Loucy (cell line): Measurements from ENCODE around the gene CSF1R.
"Not testable (repeated sequence)": the region's sequence is repeated elsewhere in the genome, so short reads cannot be mapped to it uniquely, and the experiment has no call there.

ENCODE experiments used
- H2AFZ ChIP-seq: fragments of 200-600 bp; sonication (generic); 2 replicates; pipeline ENCODE4 v1.6.0; 2016; ENCODE audit warnings: antibody characterized with exemption, mild to moderate bottlenecking, low read length, moderate library complexity
- H3F3A ChIP-seq: fragments of 200-600 bp; 2 replicates; pipeline ENCODE4 v1.6.0; 2016; ENCODE audit warnings: antibody characterized with exemption, low read depth, mild to moderate bottlenecking
- H3K27me3 ChIP-seq: fragments of 200-600 bp; sonication (generic); 2 replicates; pipeline ENCODE4 v1.6.1; 2014; ENCODE audit warnings: low read length, mild to moderate bottlenecking; ENCODE audit not compliant: insufficient read depth, poor library complexity, severe bottlenecking
- H3K36me3 ChIP-seq: fragments of 200-600 bp; sonication (generic); 2 replicates; pipeline ENCODE4 v1.6.1; 2016; ENCODE audit warnings: low read length; ENCODE audit not compliant: insufficient read depth
- H3K4me1 ChIP-seq: fragments of 200-600 bp; sonication (generic); 2 replicates; pipeline ENCODE4 v1.5.1; 2014; ENCODE audit warnings: low read length, mild to moderate bottlenecking; ENCODE audit not compliant: insufficient read depth, poor library complexity, severe bottlenecking
- H3K4me2 ChIP-seq: fragments of 200-600 bp; sonication (generic); 2 replicates; pipeline ENCODE4 v1.6.0; 2014; ENCODE audit warnings: antibody characterized with exemption, low read length, low read depth, mild to moderate bottlenecking; ENCODE audit not compliant: poor library complexity, severe bottlenecking
- H3K4me3 ChIP-seq: fragments of 200-600 bp; sonication (generic); 2 replicates; pipeline ENCODE4 v1.5.1; 2014; ENCODE audit warnings: low read length, mild to moderate bottlenecking, mixed read lengths; ENCODE audit not compliant: poor library complexity, severe bottlenecking
- H3K79me2 ChIP-seq: fragments of 200-600 bp; sonication (generic); 2 replicates; pipeline ENCODE4 v1.6.1; 2014; ENCODE audit warnings: low read length; ENCODE audit not compliant: insufficient read depth
- H3K9ac ChIP-seq: fragments of 200-600 bp; sonication (generic); 2 replicates; pipeline ENCODE4 v1.6.0; 2014; ENCODE audit warnings: mild to moderate bottlenecking, low read depth, low read length, moderate library complexity; ENCODE audit not compliant: poor library complexity, severe bottlenecking
- H3K9me2 ChIP-seq: fragments of 200-600 bp; sonication (generic); replicated peaks from 2 replicates; pipeline ENCODE4 v1.6.1; 2016; ENCODE audit warnings: low read depth, low read length, mixed read lengths
- H3K9me3 ChIP-seq: fragments of 200-600 bp; sonication (generic); 2 replicates; pipeline ENCODE4 v1.6.1; 2014; ENCODE audit warnings: mild to moderate bottlenecking, antibody characterized with exemption, low read length, low read depth; ENCODE audit not compliant: insufficient read depth
- H4K20me1 ChIP-seq: fragments of 200-600 bp; sonication (generic); 2 replicates; pipeline ENCODE4 v1.6.0; 2014; ENCODE audit warnings: antibody characterized with exemption, low read length, mild to moderate bottlenecking; ENCODE audit not compliant: insufficient read depth, poor library complexity, severe bottlenecking
- EZH2phosphoT487 ChIP-seq: fragments of 200-600 bp; IDR thresholded peaks from 2 replicates; pipeline ENCODE4 v1.6.1; 2018; ENCODE audit warnings: antibody characterized with exemption, mild to moderate bottlenecking, moderate library complexity, borderline replicate concordance
- TF ChIP-seq, protein P1 (sequence below): fragments of 200-600 bp; sonication (generic); conservative IDR thresholded peaks from 2 replicates; pipeline ENCODE4 v1.5.1; 2014; ENCODE audit warnings: mild to moderate bottlenecking, antibody characterized with exemption, low read length

The CSF1R gene

DNA sequence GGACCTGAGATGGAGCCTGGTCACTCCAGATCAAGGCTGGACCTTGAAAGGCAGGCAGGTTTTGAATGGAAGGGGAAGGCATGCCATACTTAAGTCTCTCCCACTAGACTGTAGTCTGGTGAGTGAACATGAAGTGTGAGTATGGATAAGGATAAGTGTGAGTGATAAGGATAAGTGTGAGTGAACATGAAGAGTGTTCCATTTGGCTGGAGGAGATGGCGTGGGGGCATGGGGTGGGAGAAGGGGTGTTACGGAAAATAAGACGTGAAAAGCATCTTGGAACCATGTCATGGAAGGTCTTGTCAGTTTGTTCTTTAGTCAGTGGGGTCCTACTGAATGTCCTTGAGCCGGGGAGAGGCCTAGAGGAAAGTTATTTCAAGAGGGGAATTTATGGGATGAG is 53.0 kb downstream of the CSF1R start:
- no peaks in the 10 kb centered on the region for H3K9me3 ChIP-seq
- no peaks in the 10 kb centered on the region for H3K4me1 ChIP-seq
- H3K4me2 ChIP-seq = no peak overlapping the region
- H3F3A ChIP-seq = no peaks in the 10 kb centered on the region
- H3K9me2 ChIP-seq = no peaks in the 10 kb centered on the region
- H4K20me1 ChIP-seq = no peaks in the 10 kb centered on the region
- H3K4me3 ChIP-seq = no peak overlapping the region
- TF ChIP-seq, protein P1, sequence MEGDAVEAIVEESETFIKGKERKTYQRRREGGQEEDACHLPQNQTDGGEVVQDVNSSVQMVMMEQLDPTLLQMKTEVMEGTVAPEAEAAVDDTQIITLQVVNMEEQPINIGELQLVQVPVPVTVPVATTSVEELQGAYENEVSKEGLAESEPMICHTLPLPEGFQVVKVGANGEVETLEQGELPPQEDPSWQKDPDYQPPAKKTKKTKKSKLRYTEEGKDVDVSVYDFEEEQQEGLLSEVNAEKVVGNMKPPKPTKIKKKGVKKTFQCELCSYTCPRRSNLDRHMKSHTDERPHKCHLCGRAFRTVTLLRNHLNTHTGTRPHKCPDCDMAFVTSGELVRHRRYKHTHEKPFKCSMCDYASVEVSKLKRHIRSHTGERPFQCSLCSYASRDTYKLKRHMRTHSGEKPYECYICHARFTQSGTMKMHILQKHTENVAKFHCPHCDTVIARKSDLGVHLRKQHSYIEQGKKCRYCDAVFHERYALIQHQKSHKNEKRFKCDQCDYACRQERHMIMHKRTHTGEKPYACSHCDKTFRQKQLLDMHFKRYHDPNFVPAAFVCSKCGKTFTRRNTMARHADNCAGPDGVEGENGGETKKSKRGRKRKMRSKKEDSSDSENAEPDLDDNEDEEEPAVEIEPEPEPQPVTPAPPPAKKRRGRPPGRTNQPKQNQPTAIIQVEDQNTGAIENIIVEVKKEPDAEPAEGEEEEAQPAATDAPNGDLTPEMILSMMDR = no peak
- no peak for TF ChIP-seq EZH2phosphoT487
- H3K79me2 ChIP-seq = no peaks in the 10 kb centered on the region
- peaks cover 96% of the 10 kb centered on the region; the same call in 1 of the 2 replicates for H3K36me3 ChIP-seq
- H3K27me3 ChIP-seq = no peaks in the 10 kb centered on the region
- H2AFZ ChIP-seq = no peak overlapping the region
- H3K9ac ChIP-seq = no peak overlapping the region

- not testable (repeated sequence) for H3K4me3 ChIP-seq, H3K9me2 ChIP-seq, H3K27me3 ChIP-seq, H3K4me1 ChIP-seq, H3F3A ChIP-seq, H3K9ac ChIP-seq, H4K20me1 ChIP-seq, H2AFZ ChIP-seq, H3K4me2 ChIP-seq, H3K79me2 ChIP-seq, H3K9me3 ChIP-seq
- peaks cover 88% of the 10 kb centered on the region for H3K36me3 ChIP-seq
Observed at GRCh38 chr5:150028047-150028446, 58.3 kb downstream of the CSF1R start.

DNA sequence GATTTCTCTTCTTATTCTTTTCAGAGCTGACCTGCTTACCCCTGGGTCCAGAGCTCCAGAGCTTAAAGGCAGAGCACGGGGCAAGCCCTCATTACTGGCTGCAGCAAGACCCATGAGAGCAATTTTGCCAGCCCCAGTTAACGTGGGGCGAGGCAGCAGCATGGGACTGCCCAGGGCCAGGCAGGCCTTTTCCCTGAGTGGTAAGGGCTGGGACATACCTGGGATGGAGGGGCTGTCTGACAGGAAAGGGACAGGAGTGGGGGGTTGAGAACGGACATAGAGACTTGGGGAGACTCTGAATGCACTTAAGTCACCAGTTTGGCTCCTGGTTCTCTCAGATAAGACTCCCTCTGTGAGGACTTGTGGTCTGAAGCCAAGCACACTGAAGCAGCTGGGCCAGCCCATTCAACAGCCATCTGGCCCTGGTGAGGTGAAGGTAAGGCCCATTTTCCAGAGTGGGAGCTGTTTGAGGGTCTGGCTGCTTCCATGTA is 59.6 kb downstream of the CSF1R start:
- Histone ChIP-seq H3F3A (no peaks in the 10 kb centered on the region), H4K20me1 (no peaks in the 10 kb centered on the region), H3K4me2 (no peak overlapping the region), H3K4me1 (no peaks in the 10 kb centered on the region), H2AFZ (no peak overlapping the region), H3K9ac (no peak overlapping the region), H3K27me3 (no peaks in the 10 kb centered on the region), H3K36me3 (peaks cover 86% of the 10 kb centered on the region), H3K9me3 (no peaks in the 10 kb centered on the region), H3K79me2 (no peaks in the 10 kb centered on the region), H3K4me3 (no peak overlapping the region), H3K9me2 (no peaks in the 10 kb centered on the region)
- TF ChIP-seq, protein P1 = no peak
- TF ChIP-seq EZH2phosphoT487 = no peak

GRCh38 chr5:150024346-150024984 is 61.9 kb downstream of the CSF1R start:
- Histone ChIP-seq H2AFZ (no peak overlapping the region), H3K4me2 (no peak overlapping the region), H3K4me3 (no peak overlapping the region), H3F3A (no peaks in the 10 kb centered on the region), H4K20me1 (no peaks in the 10 kb centered on the region), H3K27me3 (no peaks in the 10 kb centered on the region), H3K36me3 (peaks cover 88% of the 10 kb centered on the region), H3K9me3 (no peaks in the 10 kb centered on the region), H3K9me2 (no peaks in the 10 kb centered on the region), H3K79me2 (no peaks in the 10 kb centered on the region), H3K9ac (no peak overlapping the region), H3K4me1 (no peaks in the 10 kb centered on the region)
- TF ChIP-seq, protein P1 = no peak; the same call in 1 of the 2 replicates
- TF ChIP-seq EZH2phosphoT487 = no peak
